Breast epithelium (tissue), 4 donors: ENCODE results near the gene TRIM24. TPM values are rescaled to one million over a fixed set of nuclear protein-coding genes. Genes with fewer than 3 reads are reported as not detected.

Source experiments
- DNase-seq, 2 donors: peaks; one replicate each; pipeline ENCODE4 v3.0.0-alpha.2; 2019; ENCODE audit warnings: low spot score in 2 of 2
- H3K27ac ChIP-seq, 2 donors: fragments of 200-600 bp; sonication (generic) in 1 of 2; one replicate each; pipeline ENCODE4 v1.5.1; 2016 to 2019; ENCODE audit warnings: mild to moderate bottlenecking in 1 of 2
- H3K27me3 ChIP-seq, 2 donors: fragments of 200-600 bp; sonication (generic) in 1 of 2; one replicate each; pipeline versions ENCODE4 v1.5.1 to v1.6.0; 2017 to 2019; ENCODE audit warnings: control low read depth in 1 of 2, mild to moderate bottlenecking in 1 of 2
- H3K36me3 ChIP-seq: fragments of 200-600 bp; one replicate; pipeline ENCODE4 v1.5.1; 2019
- H3K4me1 ChIP-seq, 2 donors: fragments of 200-600 bp; sonication (generic); one replicate each; pipeline ENCODE4 v1.5.1; 2016 to 2019; ENCODE audit warnings: control low read depth in 1 of 2
- H3K4me3 ChIP-seq, 3 donors: fragments of 200-600 bp; sonication (generic); 1 replicate in 2 of 3; 2 replicates in 1 of 3; pipeline ENCODE4 v1.5.1; 2016 to 2019; ENCODE audit warnings: mild to moderate bottlenecking in 3 of 3, moderate library complexity in 2 of 3
- H3K9me3 ChIP-seq, 2 donors: fragments of 200-600 bp; sonication (generic) in 1 of 2; one replicate each; pipeline ENCODE4 v1.5.1; 2016 to 2019; ENCODE audit warnings: control low read depth in 1 of 2
- CTCF ChIP-seq, 3 donors: fragments of 450-650 bp; IDR thresholded peaks; one replicate each; pipeline ENCODE4 v1.5.1; 2016 to 2017; ENCODE audit warnings: antibody characterized with exemption in 3 of 3, mild to moderate bottlenecking in 3 of 3, moderate library complexity in 3 of 3
- POLR2A ChIP-seq: fragments of 450-650 bp; IDR thresholded peaks from one replicate; pipeline ENCODE4 v1.6.1; 2016; ENCODE audit warnings: antibody characterized with exemption, mild to moderate bottlenecking, moderate library complexity
- POLR2AphosphoS5 ChIP-seq, 3 donors: sonication (generic); formaldehyde crosslinking; IDR thresholded peaks; one replicate each; pipeline ENCODE4 v1.6.1; 2017; ENCODE audit warnings: antibody characterized with exemption in 3 of 3
- intact Hi-C: fragments of 100-400 bp; cut with DNase I; formaldehyde crosslinking; loops from one replicate; pipeline ENCODE4 v1.15.1; 2023; ENCODE audit warnings: low total_unique reads
- total RNA-seq, 3 donors: library from RNA; depleted of rRNA; stranded (reverse); fragments of >200 nt; gene quantifications; one replicate each; pipeline ENCODE4 v1.1.0, GENCODE V29; 2016

TRIM24 gene
- total RNA-seq, 3 donors from 2014 or later, result 15.0 to 28.1 (median 17.7) TPM

- H3K27me3 ChIP-seq, result no peaks in the 10 kb centered on the region
- intact Hi-C loops, result no loop called here
- no peak overlapping the region for H3K27ac ChIP-seq
- peaks cover 12 to 18% of the 10 kb centered on the region in 2 donors for H3K9me3 ChIP-seq
- H3K4me1 ChIP-seq, result no peaks in the 10 kb centered on the region
- H3K4me3 ChIP-seq, result no peak overlapping the region
- DNase-seq, result no peak
- no peak for TF ChIP-seq POLR2A
- no peak for TF ChIP-seq CTCF (IDR thresholded peaks at IDR 0.05)
- peaks cover 34% of the 10 kb centered on the region for H3K36me3 ChIP-seq
Observed at GRCh38 chr7:138551102-138551501, 91.0 kb downstream of the TRIM24 start.

- no peaks in the 10 kb centered on the region for H3K27me3 ChIP-seq
- intact Hi-C loops, result no loop called here
- no peak overlapping the region for H3K27ac ChIP-seq
- no peak for DNase-seq
- peaks cover 34 to 45% of the 10 kb centered on the region in 2 donors for H3K9me3 ChIP-seq
- TF ChIP-seq POLR2AphosphoS5 (IDR thresholded peaks at IDR 0.05), result no peak
- no peak for TF ChIP-seq CTCF (IDR thresholded peaks at IDR 0.05)
- no peak for TF ChIP-seq POLR2A
- H3K36me3 ChIP-seq, result peaks cover 35% of the 10 kb centered on the region
- H3K4me3 ChIP-seq, result no peak overlapping the region
- H3K4me1 ChIP-seq, result no peaks in the 10 kb centered on the region
Observed at GRCh38 chr7:138553805-138554204, 93.7 kb downstream of the TRIM24 start.

GRCh38 chr7:138554674-138555073 is 94.6 kb downstream of the TRIM24 start:
- H3K4me3 ChIP-seq, result no peak overlapping the region
- no peak overlapping the region for H3K27ac ChIP-seq
- H3K4me1 ChIP-seq, result no peaks in the 10 kb centered on the region
- TF ChIP-seq POLR2A (no peak), CTCF (IDR thresholded peaks at IDR 0.05) (no peak), POLR2AphosphoS5 (IDR thresholded peaks at IDR 0.05) (no peak)
- peaks cover 34 to 54% of the 10 kb centered on the region in 2 donors for H3K9me3 ChIP-seq
- intact Hi-C loops, result no loop called here
- H3K27me3 ChIP-seq, result no peaks in the 10 kb centered on the region
- DNase-seq, result no peak
- peaks cover 35% of the 10 kb centered on the region for H3K36me3 ChIP-seq

GRCh38 chr7:138555684-138556083 is 95.6 kb downstream of the TRIM24 start:
- no peak overlapping the region for H3K27ac ChIP-seq
- H3K4me1 ChIP-seq, result no peaks in the 10 kb centered on the region
- no peaks in the 10 kb centered on the region for H3K27me3 ChIP-seq
- H3K4me3 ChIP-seq, result no peak overlapping the region
- H3K36me3 ChIP-seq, result peaks cover 35% of the 10 kb centered on the region
- no peak for DNase-seq
- TF ChIP-seq CTCF (IDR thresholded peaks at IDR 0.05) (no peak), POLR2A (no peak), POLR2AphosphoS5 (IDR thresholded peaks at IDR 0.05) (no peak)
- peaks cover 34 to 61% of the 10 kb centered on the region in 2 donors for H3K9me3 ChIP-seq
- intact Hi-C loops, result no loop called here

GRCh38 chr7:138556771-138557484 is 96.9 kb downstream of the TRIM24 start:
- intact Hi-C loops, result no loop called here
- no peak overlapping the region for H3K4me3 ChIP-seq
- peaks cover 45 to 73% of the 10 kb centered on the region in 2 donors for H3K9me3 ChIP-seq
- DNase-seq, result no peak
- H3K27me3 ChIP-seq, result no peaks in the 10 kb centered on the region
- H3K27ac ChIP-seq, result no peak overlapping the region
- peaks cover 30% of the 10 kb centered on the region for H3K36me3 ChIP-seq
- H3K4me1 ChIP-seq, result no peaks in the 10 kb centered on the region
- no peak for TF ChIP-seq POLR2A
- TF ChIP-seq CTCF (IDR thresholded peaks at IDR 0.05), result no peak
- TF ChIP-seq POLR2AphosphoS5 (IDR thresholded peaks at IDR 0.05), result no peak
